KMS-11 (cell line): ENCODE measurements around the gene CABCOCO1.

Experiments
- H2AFZ ChIP-seq: fragments of 200-600 bp; sonication (generic); 2 replicates; pipeline ENCODE4 v1.6.1; 2016; ENCODE audit warnings: antibody characterized with exemption, mixed run types, low read depth
- H3K27ac ChIP-seq: fragments of 200-600 bp; sonication (generic); 2 replicates; pipeline ENCODE4 v1.6.1; 2016; ENCODE audit warnings: mild to moderate bottlenecking, mixed run types
- H3K27me3 ChIP-seq: fragments of 200-600 bp; sonication (generic); 2 replicates; pipeline ENCODE4 v1.6.1; 2017; ENCODE audit warnings: mild to moderate bottlenecking, low read depth, mixed run types, moderate library complexity; ENCODE audit not compliant: insufficient read depth
- H3K36me3 ChIP-seq: fragments of 200-600 bp; sonication (generic); 2 replicates; pipeline ENCODE4 v1.6.1; 2017; ENCODE audit warnings: mild to moderate bottlenecking, mixed run types; ENCODE audit not compliant: insufficient read depth
- H3K4me1 ChIP-seq: fragments of 200-600 bp; sonication (generic); 2 replicates; pipeline ENCODE4 v1.6.1; 2016; ENCODE audit warnings: mild to moderate bottlenecking, low read depth, mixed run types; ENCODE audit not compliant: poor library complexity, severe bottlenecking
- H3K4me2 ChIP-seq: fragments of 200-600 bp; sonication (generic); 2 replicates; pipeline ENCODE4 v1.7.0; 2016; ENCODE audit warnings: mild to moderate bottlenecking, mixed run types
- H3K4me3 ChIP-seq: fragments of 200-600 bp; sonication (generic); IDR thresholded peaks from 2 replicates; pipeline ENCODE4 v1.6.1; 2017; ENCODE audit warnings: low read depth, low read length, mixed read lengths; ENCODE audit not compliant: insufficient read depth
- H3K79me2 ChIP-seq: fragments of 200-600 bp; sonication (generic); 2 replicates; pipeline ENCODE4 v1.6.1; 2016; ENCODE audit warnings: low read depth, mixed run types; ENCODE audit not compliant: insufficient read depth
- H3K9ac ChIP-seq: fragments of 200-600 bp; sonication (generic); 2 replicates; pipeline ENCODE4 v1.6.1; 2016; ENCODE audit warnings: mild to moderate bottlenecking, mixed run types
- H4K20me1 ChIP-seq: fragments of 200-600 bp; sonication (generic); 2 replicates; pipeline ENCODE4 v1.6.1; 2016; ENCODE audit warnings: mild to moderate bottlenecking, mixed run types; ENCODE audit not compliant: insufficient read depth
- TF ChIP-seq, protein P1 (sequence below): fragments of 200-600 bp; sonication (generic); conservative IDR thresholded peaks from 2 replicates; pipeline ENCODE4 v1.6.1; 2017; ENCODE audit warnings: low read depth, mild to moderate bottlenecking, antibody characterized with exemption, low read length, moderate library complexity, mixed read lengths

Gene CABCOCO1

DNA sequence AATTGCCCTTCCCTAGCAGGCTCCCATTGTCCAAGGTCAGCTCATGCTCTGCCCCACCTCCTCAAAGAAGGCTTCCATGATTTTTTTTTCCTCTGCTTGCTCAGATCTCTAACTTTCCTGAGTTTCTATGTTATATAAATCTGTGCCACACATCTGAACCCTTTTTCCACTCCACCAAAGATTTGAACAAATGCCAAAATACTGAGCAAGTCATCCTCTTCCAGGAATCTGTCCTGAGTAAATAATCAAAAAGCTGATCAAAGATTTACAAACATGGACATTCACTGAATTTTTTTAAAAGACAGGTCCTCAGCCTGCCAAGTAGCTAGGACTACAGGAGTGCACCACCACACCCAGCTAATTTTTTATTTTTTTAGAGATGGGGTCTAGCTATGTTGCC is 136.0 kb downstream of the CABCOCO1 start:
- Histone ChIP-seq H3K4me3 (no peak overlapping the region), H3K4me1 (no peaks in the 10 kb centered on the region), H3K4me2 (no peak overlapping the region), H3K27ac (no peak overlapping the region), H3K9ac (no peak overlapping the region), H3K79me2 (no peaks in the 10 kb centered on the region), H2AFZ (no peak overlapping the region), H3K27me3 (no peaks in the 10 kb centered on the region), H4K20me1 (no peaks in the 10 kb centered on the region), H3K36me3 (no peaks in the 10 kb centered on the region)
- TF ChIP-seq, protein P1, sequence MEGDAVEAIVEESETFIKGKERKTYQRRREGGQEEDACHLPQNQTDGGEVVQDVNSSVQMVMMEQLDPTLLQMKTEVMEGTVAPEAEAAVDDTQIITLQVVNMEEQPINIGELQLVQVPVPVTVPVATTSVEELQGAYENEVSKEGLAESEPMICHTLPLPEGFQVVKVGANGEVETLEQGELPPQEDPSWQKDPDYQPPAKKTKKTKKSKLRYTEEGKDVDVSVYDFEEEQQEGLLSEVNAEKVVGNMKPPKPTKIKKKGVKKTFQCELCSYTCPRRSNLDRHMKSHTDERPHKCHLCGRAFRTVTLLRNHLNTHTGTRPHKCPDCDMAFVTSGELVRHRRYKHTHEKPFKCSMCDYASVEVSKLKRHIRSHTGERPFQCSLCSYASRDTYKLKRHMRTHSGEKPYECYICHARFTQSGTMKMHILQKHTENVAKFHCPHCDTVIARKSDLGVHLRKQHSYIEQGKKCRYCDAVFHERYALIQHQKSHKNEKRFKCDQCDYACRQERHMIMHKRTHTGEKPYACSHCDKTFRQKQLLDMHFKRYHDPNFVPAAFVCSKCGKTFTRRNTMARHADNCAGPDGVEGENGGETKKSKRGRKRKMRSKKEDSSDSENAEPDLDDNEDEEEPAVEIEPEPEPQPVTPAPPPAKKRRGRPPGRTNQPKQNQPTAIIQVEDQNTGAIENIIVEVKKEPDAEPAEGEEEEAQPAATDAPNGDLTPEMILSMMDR = no peak

DNA sequence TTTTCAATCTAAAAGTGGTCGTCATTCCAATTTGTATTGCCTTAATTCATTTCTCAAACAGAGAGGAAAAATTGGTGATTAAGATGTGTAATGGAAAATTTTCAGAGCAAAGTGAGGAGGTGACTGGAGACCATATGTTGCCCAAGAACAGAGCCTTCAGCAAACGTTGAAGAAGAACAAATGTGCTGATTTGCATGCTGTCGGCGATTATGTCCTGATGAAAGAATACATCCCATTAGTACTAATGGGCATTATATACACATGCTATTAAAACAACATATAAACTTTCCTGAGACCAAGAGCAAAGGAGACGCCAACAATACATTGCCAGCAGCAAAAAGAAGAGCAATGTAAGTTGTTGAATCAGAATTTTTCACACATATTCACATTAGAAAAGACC is 138.8 kb downstream of the CABCOCO1 start:
- Histone ChIP-seq H3K27ac (no peak overlapping the region), H4K20me1 (no peaks in the 10 kb centered on the region), H3K4me3 (no peak overlapping the region), H3K27me3 (no peaks in the 10 kb centered on the region), H3K36me3 (no peaks in the 10 kb centered on the region), H3K4me1 (no peaks in the 10 kb centered on the region), H3K9ac (no peak overlapping the region), H3K79me2 (no peaks in the 10 kb centered on the region), H2AFZ (no peak overlapping the region), H3K4me2 (no peak overlapping the region)
- TF ChIP-seq, protein P1 = no peak

DNA sequence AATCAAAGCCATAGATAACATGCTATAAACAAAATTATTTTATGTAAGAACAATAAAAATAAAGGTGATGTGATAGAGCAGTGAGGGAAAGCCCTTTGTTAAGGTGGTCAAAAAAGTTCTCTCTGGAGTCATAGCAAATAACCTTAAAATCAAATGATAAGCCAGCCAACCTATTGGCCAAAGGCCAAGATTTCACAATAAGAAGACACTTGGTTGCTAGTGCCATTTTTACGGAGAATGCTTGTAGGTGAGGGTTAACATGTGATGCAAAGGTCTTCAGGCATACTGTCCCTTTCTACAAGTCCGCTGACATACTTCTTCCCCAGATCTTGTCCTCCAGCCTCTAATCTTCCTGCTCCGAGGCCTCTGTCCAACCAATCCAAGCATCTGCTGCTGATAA is 140.5 kb downstream of the CABCOCO1 start:
- no peaks in the 10 kb centered on the region for H3K36me3 ChIP-seq
- no peak overlapping the region for H3K27ac ChIP-seq
- no peaks in the 10 kb centered on the region for H3K4me1 ChIP-seq
- H3K27me3 ChIP-seq = no peaks in the 10 kb centered on the region
- no peak overlapping the region for H3K4me2 ChIP-seq
- H4K20me1 ChIP-seq = no peaks in the 10 kb centered on the region
- TF ChIP-seq, protein P1 = no peak
- no peak overlapping the region for H3K9ac ChIP-seq
- no peak overlapping the region for H2AFZ ChIP-seq
- no peak overlapping the region for H3K4me3 ChIP-seq
- H3K79me2 ChIP-seq = no peaks in the 10 kb centered on the region

DNA sequence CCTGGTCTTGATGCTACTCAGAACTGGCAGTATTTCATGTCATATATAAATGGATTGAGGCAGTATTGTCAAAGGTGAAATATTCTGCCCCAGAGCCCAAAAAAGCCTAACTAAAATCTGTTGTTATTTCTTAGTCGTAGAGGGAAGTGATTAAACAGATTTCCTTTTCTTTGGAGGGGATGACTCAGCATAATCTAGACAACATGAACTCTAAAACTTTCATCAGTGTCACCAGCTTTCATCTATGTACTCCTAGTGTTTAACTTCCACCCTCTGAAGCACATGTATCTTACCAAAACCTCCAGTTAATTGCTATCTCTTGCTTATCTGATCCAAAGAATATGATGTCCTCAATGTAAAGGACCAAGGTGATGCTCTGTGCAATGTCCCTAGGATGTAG is 141.7 kb downstream of the CABCOCO1 start:
- TF ChIP-seq, protein P1 = no peak
- Histone ChIP-seq H3K4me1 (no peaks in the 10 kb centered on the region), H3K27ac (no peak overlapping the region), H2AFZ (no peak overlapping the region), H3K36me3 (no peaks in the 10 kb centered on the region), H3K27me3 (no peaks in the 10 kb centered on the region), H3K79me2 (no peaks in the 10 kb centered on the region), H3K4me2 (no peak overlapping the region), H4K20me1 (no peaks in the 10 kb centered on the region), H3K9ac (no peak overlapping the region), H3K4me3 (no peak overlapping the region)
